ENCODE data around the gene TAGLN2. TPM values are rescaled to one million over a fixed set of nuclear protein-coding genes. Genes with fewer than 3 reads are reported as not detected.

TAGLN2 gene
- total RNA-seq, 1 experiment from 2014 or later, result 66.9 TPM

DNA sequence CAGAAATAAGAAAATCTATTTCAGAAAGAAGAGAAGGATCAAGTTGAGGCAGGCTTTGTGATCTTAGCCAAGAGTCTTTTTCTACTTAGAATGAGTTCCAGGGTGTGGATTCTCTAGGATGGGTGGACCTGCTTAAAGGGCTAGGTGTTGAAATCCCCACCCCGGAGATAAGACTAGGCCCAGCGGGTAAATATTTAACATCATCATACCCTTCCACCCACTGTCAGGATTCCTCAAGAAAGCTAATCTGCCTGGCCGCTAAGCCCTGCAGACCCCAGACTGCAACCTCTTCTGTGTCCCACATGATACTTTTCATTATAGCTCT lies 14.3 kb upstream of the TAGLN2 start:
- Mint-ChIP-seq H3K4me1 (peaks cover 55% of the 10 kb centered on the region), H3K27me3 (ENCODE audit: low read depth) (no peaks in the 10 kb centered on the region), H3K4me3 (no peak overlapping the region), H3K9me3 (no peaks in the 10 kb centered on the region), H3K36me3 (peaks cover 9% of the 10 kb centered on the region), H3K27ac (no peak overlapping the region)
- ChIA-PET CTCF (interaction anchor here (10.6 kb wide), 1 partner anchor 67 kb away, joined by 202 read pairs; no protein-coding TSS in a partner anchor), POLR2A (no interaction called here)
- no peak for DNase-seq (ENCODE audit: low spot score)
- ATAC-seq, result no peak
- TF ChIP-seq, protein P1, sequence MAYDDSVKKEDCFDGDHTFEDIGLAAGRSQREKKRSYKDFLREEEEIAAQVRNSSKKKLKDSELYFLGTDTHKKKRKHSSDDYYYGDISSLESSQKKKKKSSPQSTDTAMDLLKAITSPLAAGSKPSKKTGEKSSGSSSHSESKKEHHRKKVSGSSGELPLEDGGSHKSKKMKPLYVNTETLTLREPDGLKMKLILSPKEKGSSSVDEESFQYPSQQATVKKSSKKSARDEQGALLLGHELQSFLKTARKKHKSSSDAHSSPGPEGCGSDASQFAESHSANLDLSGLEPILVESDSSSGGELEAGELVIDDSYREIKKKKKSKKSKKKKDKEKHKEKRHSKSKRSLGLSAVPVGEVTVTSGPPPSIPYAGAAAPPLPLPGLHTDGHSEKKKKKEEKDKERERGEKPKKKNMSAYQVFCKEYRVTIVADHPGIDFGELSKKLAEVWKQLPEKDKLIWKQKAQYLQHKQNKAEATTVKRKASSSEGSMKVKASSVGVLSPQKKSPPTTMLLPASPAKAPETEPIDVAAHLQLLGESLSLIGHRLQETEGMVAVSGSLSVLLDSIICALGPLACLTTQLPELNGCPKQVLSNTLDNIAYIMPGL (CRISPR knock-in tag; IDR thresholded peaks at IDR 0.05), result no peak
- TF ChIP-seq ZNF317 (CRISPR knock-in tag; IDR thresholded peaks at IDR 0.05; ENCODE audit: borderline replicate concordance, low read depth), result no peak
- no peak for TF ChIP-seq ETV6 (CRISPR knock-in tag; IDR thresholded peaks at IDR 0.05)
- no peak for TF ChIP-seq ZNF281 (CRISPR knock-in tag; IDR thresholded peaks at IDR 0.05)
- TF ChIP-seq CREB1 (CRISPR knock-in tag; IDR thresholded peaks at IDR 0.05), result no peak
- no peak for TF ChIP-seq PRDM15 (CRISPR knock-in tag; IDR thresholded peaks at IDR 0.05)
- TF ChIP-seq, protein P2, sequence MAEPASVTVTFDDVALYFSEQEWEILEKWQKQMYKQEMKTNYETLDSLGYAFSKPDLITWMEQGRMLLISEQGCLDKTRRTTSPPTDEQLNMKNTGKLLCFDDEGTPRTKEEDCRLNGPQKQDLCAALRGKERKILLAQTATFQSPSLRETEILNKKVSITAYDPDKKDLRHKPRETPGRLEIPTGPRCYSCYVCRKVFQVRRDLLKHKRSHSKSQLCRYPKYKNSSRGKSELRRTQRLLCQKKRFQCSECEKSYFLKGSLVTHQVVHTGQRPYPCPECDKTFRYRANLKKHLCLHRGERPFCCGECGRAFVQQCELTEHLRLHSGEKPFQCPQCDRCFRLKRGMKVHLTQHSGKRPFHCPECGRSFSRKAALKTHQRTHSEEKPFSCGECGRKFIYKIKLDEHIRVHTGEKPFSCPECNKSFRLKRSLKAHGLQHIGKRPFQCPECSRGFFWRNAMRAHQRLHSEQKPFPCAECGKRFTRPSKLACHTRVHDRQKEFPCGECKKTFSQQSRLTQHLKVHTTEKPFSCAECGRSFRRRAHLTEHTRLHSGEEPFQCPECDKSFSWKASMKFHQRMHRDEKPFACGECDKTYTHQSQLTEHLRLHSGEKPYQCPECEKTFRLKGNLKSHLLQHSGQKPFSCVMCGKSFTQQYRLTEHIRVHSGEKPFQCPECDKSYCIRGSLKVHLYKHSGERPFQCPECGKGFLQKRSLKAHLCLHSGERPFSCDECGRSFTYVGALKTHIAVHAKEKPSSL (CRISPR knock-in tag; conservative IDR thresholded peaks at IDR 0.05), result no peak
- TF ChIP-seq, protein P3, sequence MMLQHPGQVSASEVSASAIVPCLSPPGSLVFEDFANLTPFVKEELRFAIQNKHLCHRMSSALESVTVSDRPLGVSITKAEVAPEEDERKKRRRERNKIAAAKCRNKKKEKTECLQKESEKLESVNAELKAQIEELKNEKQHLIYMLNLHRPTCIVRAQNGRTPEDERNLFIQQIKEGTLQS (CRISPR knock-in tag; conservative IDR thresholded peaks at IDR 0.05), result no peak
- TF ChIP-seq OVOL2 (CRISPR knock-in tag; IDR thresholded peaks at IDR 0.05; ENCODE audit: borderline replicate concordance), result no peak
- TF ChIP-seq, protein P4, sequence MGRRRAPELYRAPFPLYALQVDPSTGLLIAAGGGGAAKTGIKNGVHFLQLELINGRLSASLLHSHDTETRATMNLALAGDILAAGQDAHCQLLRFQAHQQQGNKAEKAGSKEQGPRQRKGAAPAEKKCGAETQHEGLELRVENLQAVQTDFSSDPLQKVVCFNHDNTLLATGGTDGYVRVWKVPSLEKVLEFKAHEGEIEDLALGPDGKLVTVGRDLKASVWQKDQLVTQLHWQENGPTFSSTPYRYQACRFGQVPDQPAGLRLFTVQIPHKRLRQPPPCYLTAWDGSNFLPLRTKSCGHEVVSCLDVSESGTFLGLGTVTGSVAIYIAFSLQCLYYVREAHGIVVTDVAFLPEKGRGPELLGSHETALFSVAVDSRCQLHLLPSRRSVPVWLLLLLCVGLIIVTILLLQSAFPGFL (CRISPR knock-in tag; IDR thresholded peaks at IDR 0.05; ENCODE audit: borderline replicate concordance), result no peak
- TF ChIP-seq, protein P5, sequence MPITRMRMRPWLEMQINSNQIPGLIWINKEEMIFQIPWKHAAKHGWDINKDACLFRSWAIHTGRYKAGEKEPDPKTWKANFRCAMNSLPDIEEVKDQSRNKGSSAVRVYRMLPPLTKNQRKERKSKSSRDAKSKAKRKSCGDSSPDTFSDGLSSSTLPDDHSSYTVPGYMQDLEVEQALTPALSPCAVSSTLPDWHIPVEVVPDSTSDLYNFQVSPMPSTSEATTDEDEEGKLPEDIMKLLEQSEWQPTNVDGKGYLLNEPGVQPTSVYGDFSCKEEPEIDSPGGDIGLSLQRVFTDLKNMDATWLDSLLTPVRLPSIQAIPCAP (CRISPR knock-in tag; IDR thresholded peaks at IDR 0.05), result no peak
- TF ChIP-seq, protein P6, sequence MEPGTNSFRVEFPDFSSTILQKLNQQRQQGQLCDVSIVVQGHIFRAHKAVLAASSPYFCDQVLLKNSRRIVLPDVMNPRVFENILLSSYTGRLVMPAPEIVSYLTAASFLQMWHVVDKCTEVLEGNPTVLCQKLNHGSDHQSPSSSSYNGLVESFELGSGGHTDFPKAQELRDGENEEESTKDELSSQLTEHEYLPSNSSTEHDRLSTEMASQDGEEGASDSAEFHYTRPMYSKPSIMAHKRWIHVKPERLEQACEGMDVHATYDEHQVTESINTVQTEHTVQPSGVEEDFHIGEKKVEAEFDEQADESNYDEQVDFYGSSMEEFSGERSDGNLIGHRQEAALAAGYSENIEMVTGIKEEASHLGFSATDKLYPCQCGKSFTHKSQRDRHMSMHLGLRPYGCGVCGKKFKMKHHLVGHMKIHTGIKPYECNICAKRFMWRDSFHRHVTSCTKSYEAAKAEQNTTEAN (CRISPR knock-in tag; IDR thresholded peaks at IDR 0.05), result no peak
- no peak for TF ChIP-seq ESRRA (CRISPR knock-in tag; IDR thresholded peaks at IDR 0.05; ENCODE audit: borderline replicate concordance)
- no peak for TF ChIP-seq E2F4 (CRISPR knock-in tag; IDR thresholded peaks at IDR 0.05; ENCODE audit: borderline replicate concordance, low read depth)
- TF ChIP-seq, protein P7, sequence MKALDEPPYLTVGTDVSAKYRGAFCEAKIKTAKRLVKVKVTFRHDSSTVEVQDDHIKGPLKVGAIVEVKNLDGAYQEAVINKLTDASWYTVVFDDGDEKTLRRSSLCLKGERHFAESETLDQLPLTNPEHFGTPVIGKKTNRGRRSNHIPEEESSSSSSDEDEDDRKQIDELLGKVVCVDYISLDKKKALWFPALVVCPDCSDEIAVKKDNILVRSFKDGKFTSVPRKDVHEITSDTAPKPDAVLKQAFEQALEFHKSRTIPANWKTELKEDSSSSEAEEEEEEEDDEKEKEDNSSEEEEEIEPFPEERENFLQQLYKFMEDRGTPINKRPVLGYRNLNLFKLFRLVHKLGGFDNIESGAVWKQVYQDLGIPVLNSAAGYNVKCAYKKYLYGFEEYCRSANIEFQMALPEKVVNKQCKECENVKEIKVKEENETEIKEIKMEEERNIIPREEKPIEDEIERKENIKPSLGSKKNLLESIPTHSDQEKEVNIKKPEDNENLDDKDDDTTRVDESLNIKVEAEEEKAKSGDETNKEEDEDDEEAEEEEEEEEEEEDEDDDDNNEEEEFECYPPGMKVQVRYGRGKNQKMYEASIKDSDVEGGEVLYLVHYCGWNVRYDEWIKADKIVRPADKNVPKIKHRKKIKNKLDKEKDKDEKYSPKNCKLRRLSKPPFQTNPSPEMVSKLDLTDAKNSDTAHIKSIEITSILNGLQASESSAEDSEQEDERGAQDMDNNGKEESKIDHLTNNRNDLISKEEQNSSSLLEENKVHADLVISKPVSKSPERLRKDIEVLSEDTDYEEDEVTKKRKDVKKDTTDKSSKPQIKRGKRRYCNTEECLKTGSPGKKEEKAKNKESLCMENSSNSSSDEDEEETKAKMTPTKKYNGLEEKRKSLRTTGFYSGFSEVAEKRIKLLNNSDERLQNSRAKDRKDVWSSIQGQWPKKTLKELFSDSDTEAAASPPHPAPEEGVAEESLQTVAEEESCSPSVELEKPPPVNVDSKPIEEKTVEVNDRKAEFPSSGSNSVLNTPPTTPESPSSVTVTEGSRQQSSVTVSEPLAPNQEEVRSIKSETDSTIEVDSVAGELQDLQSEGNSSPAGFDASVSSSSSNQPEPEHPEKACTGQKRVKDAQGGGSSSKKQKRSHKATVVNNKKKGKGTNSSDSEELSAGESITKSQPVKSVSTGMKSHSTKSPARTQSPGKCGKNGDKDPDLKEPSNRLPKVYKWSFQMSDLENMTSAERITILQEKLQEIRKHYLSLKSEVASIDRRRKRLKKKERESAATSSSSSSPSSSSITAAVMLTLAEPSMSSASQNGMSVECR (CRISPR knock-in tag; IDR thresholded peaks at IDR 0.05; ENCODE audit: borderline replicate concordance), result no peak
- TF ChIP-seq TCF7 (CRISPR knock-in tag; IDR thresholded peaks at IDR 0.05; ENCODE audit: low read depth), result no peak
- no peak for TF ChIP-seq NR1H2 (CRISPR knock-in tag; IDR thresholded peaks at IDR 0.05)
